PC-3 (cell line): Measurements from ENCODE around the gene ADAMTSL1. TPM values are rescaled to one million over a fixed set of nuclear protein-coding genes. Genes with fewer than 3 reads are reported as not detected.

Source experiments
- ATAC-seq: fragments of 200-7000 bp; cut with Tn5 transposase; 2 replicates; pipeline ENCODE4 v1.9.1; 2020; ENCODE audit warnings: mild to moderate bottlenecking, moderate library complexity
- BruUV-seq: library from RNA; stranded (reverse); fragments of 400-500 nt; replicated peaks from 2 replicates; lab custom pipeline; 2021; lab: Mats Ljungman, UMichigan
- CTCF ChIA-PET: fragments of 300-600 bp; sonication (Branson Sonifier 250); formaldehyde crosslinking; loops from one replicate; lab custom pipeline; 2022; ENCODE audit warnings: antibody characterized with exemption; lab: Charles Lee
- POLR2A ChIA-PET: fragments of 300-600 bp; sonication (Branson Sonifier 250); formaldehyde crosslinking; loops from one replicate; lab custom pipeline; 2022; ENCODE audit warnings: antibody characterized with exemption; ENCODE audit not compliant: unreplicated experiment; lab: Charles Lee
- DNase-seq: peaks from one replicate; pipeline ENCODE4 v3.0.0-alpha.2; 2015
- H2AFZ ChIP-seq: fragments of 300-600 bp; sonication (generic); 2 replicates; pipeline ENCODE4 v1.6.0; 2016; ENCODE audit warnings: antibody characterized with exemption, low read length
- H3F3A ChIP-seq: fragments of 300-600 bp; sonication (generic); one replicate; pipeline ENCODE4 v1.6.0; 2017; ENCODE audit warnings: antibody characterized with exemption, low read length, control low read depth, mild to moderate bottlenecking; ENCODE audit not compliant: unreplicated experiment
- H3K27ac ChIP-seq: fragments of 300-600 bp; sonication (generic); 2 replicates; pipeline ENCODE4 v1.5.1; 2016; ENCODE audit warnings: mild to moderate bottlenecking, low read length
- H3K27me3 ChIP-seq: fragments of 300-600 bp; sonication (generic); 2 replicates; pipeline ENCODE4 v1.6.1; 2016; ENCODE audit warnings: low read length, mixed read lengths
- H3K36me3 ChIP-seq: fragments of 300-600 bp; sonication (generic); 2 replicates; pipeline ENCODE4 v1.6.1; 2016; ENCODE audit warnings: low read depth, mixed run types, low read length, mixed read lengths
- H3K4me1 ChIP-seq: fragments of 300-600 bp; sonication (generic); 2 replicates; pipeline ENCODE4 v1.5.1; 2016; ENCODE audit warnings: low read length; ENCODE audit not compliant: insufficient read depth
- H3K4me2 ChIP-seq: fragments of 300-600 bp; sonication (generic); 2 replicates; pipeline ENCODE4 v1.6.0; 2016; ENCODE audit warnings: low read length
- H3K4me3 ChIP-seq: fragments of 300-600 bp; sonication (generic); 2 replicates; pipeline ENCODE4 v1.5.1; 2016; ENCODE audit warnings: mild to moderate bottlenecking, low read length, mixed read lengths
- H3K79me2 ChIP-seq: fragments of 300-600 bp; sonication (generic); 2 replicates; pipeline ENCODE4 v1.6.1; 2017; ENCODE audit warnings: low read length, mixed read lengths
- H3K9ac ChIP-seq: fragments of 300-600 bp; sonication (generic); 2 replicates; pipeline ENCODE4 v1.6.0; 2016; ENCODE audit warnings: mild to moderate bottlenecking, low read length
- H3K9me2 ChIP-seq: fragments of 300-600 bp; sonication (generic); replicated peaks from 2 replicates; pipeline ENCODE4 v1.6.1; 2016; ENCODE audit warnings: mixed run types, low read length, mixed read lengths
- H3K9me3 ChIP-seq: fragments of 300-600 bp; sonication (generic); 2 replicates; pipeline ENCODE4 v1.6.1; 2016; ENCODE audit warnings: low read length, mixed read lengths
- H4K20me1 ChIP-seq: fragments of 300-600 bp; sonication (generic); 2 replicates; pipeline ENCODE4 v1.6.1; 2016; ENCODE audit warnings: low read length, mixed read lengths
- EZH2 ChIP-seq: fragments of 300-600 bp; sonication (generic); IDR thresholded peaks from one replicate; pipeline ENCODE4 v1.6.1; 2017; ENCODE audit warnings: antibody characterized with exemption, mild to moderate bottlenecking, low read length; ENCODE audit not compliant: unreplicated experiment
- EZH2phosphoT487 ChIP-seq: fragments of 300-600 bp; sonication (generic); IDR thresholded peaks from 2 replicates; pipeline ENCODE4 v1.6.1; 2018; ENCODE audit warnings: mild to moderate bottlenecking, antibody characterized with exemption, low read length, borderline replicate concordance
- intact Hi-C: fragments of 100-400 bp; cut with micrococcal nuclease; formaldehyde crosslinking; loops from 2 replicates; pipeline ENCODE4 v1.9.0; 2023
- total RNA-seq: library from RNA; depleted of rRNA; stranded (reverse); fragments of >200 nt; gene quantifications from 2 replicates; pipeline ENCODE4 v1.2.3, GENCODE V29; 2014
- TF ChIP-seq, protein P1 (sequence below): fragments of 300-600 bp; sonication (generic); conservative IDR thresholded peaks from 2 replicates; pipeline ENCODE4 v1.5.1; 2017; ENCODE audit warnings: antibody characterized with exemption, low read depth, mild to moderate bottlenecking, low read length

Gene ADAMTSL1
- total RNA-seq, 1 experiment from 2014 or later, result 0.26 TPM

DNA sequence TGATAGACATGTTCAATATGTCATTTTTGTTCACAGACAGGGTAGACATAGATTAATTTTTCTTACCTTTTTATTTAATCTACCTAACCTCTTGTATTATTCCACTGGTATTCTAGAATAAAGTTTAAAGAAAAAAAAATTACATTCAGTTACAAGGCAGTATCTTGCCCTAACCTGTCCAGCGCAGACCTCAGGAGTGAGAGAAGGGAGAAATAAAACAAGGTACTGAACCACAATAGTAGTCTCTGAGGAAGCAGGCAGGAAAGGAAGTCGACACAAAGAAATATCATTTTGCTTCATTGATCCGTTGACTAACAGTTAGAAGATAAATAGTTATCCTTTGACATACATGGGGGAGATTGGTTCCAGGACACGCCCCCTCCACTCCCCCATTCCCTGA is 12.5 kb upstream of the ADAMTSL1 start:
- Histone ChIP-seq H3K9ac (no peak overlapping the region), H3K4me1 (peaks cover 52% of the 10 kb centered on the region), H4K20me1 (no peaks in the 10 kb centered on the region), H3F3A (no peaks in the 10 kb centered on the region), H3K36me3 (no peaks in the 10 kb centered on the region), H3K9me2 (no peaks in the 10 kb centered on the region), H3K4me3 (no peak overlapping the region), H3K9me3 (no peaks in the 10 kb centered on the region), H2AFZ (no peak overlapping the region), H3K79me2 (no peaks in the 10 kb centered on the region), H3K27me3 (no peaks in the 10 kb centered on the region), H3K4me2 (no peak overlapping the region), H3K27ac (no peak overlapping the region)
- intact Hi-C loops, result loop anchor here (5.0 kb wide), 1 partner anchor 171 kb away; no protein-coding TSS in a partner anchor
- ChIA-PET POLR2A (no interaction called here), CTCF (no interaction called here)
- DNase-seq, result no peak
- no peak for ATAC-seq
- TF ChIP-seq EZH2 (no peak), EZH2phosphoT487 (no peak)
- BruUV-seq, result no TSS peak

DNA sequence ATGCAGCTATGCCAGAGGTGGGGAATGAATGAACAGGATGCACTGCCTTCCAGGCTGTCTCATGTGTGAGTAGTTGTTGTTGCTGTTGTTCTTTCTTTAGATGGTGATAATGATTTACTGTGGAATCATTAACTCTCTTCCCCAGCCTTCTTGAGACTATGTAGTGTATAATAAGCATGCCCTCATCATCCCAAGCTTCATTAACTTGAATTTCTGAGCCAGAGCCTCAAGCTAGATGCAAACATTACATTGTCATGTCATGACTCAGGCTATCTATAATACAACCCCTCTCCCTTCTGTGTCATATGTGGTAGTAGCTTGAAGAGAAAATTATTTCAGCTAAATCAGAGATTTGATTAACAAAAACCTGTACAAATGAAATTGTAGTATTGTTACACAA is 10.0 kb upstream of the ADAMTSL1 start:
- no peaks in the 10 kb centered on the region for H3K79me2 ChIP-seq
- no peak overlapping the region for H3K4me2 ChIP-seq
- intact Hi-C loops, result loop anchor here (5.0 kb wide), 1 partner anchor 168 kb away; no protein-coding TSS in a partner anchor
- H3K36me3 ChIP-seq, result no peaks in the 10 kb centered on the region
- H2AFZ ChIP-seq, result no peak overlapping the region
- no TSS peak for BruUV-seq
- no peaks in the 10 kb centered on the region for H4K20me1 ChIP-seq
- no peak for TF ChIP-seq EZH2
- no peaks in the 10 kb centered on the region for H3K27me3 ChIP-seq
- CTCF ChIA-PET, result interaction anchor here (0.6 kb wide), 1 partner anchor 209 kb away, joined by 3 read pairs; no protein-coding TSS in a partner anchor
- no peaks in the 10 kb centered on the region for H3K9me3 ChIP-seq
- no peaks in the 10 kb centered on the region for H3K9me2 ChIP-seq
- ATAC-seq, result peak; percentile 29; the same call in 1 of the 2 replicates
- no peak overlapping the region for H3K27ac ChIP-seq
- no peak overlapping the region for H3K9ac ChIP-seq
- H3K4me3 ChIP-seq, result no peak overlapping the region
- DNase-seq, result peak; percentile 61
- peaks cover 29% of the 10 kb centered on the region for H3K4me1 ChIP-seq
- no peaks in the 10 kb centered on the region for H3F3A ChIP-seq
- POLR2A ChIA-PET, result interaction anchor here (0.6 kb wide), 1 partner anchor 262 kb away, joined by 6 read pairs; no protein-coding TSS in a partner anchor

DNA sequence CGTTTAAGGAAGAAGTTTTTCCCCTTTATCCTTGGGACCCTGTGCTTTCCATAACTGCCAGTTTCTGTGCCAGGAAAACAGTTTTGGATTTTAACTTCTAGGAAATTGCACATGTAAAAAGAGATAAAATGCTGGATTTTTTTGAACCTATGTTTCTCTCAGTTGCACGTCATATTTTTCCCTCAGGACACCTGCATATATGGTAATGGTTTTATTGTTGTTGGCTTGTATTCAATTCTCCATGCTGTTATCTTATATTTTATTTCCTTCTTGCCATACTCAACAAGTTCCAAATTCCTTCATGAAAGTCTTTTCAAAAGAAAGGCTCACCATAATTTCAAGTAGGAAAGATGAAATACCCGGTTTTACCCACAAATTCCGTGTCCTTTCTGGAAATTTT is 7.9 kb upstream of the ADAMTSL1 start:
- Histone ChIP-seq H3K4me1 (peaks cover 12% of the 10 kb centered on the region), H3K4me2 (no peak overlapping the region), H3K4me3 (no peak overlapping the region), H3K79me2 (no peaks in the 10 kb centered on the region), H3F3A (no peaks in the 10 kb centered on the region), H3K36me3 (no peaks in the 10 kb centered on the region), H3K27me3 (no peaks in the 10 kb centered on the region), H4K20me1 (no peaks in the 10 kb centered on the region), H3K27ac (no peak overlapping the region), H3K9me3 (no peaks in the 10 kb centered on the region), H3K9me2 (no peaks in the 10 kb centered on the region), H3K9ac (no peak overlapping the region), H2AFZ (no peak overlapping the region)
- no peak for ATAC-seq
- TF ChIP-seq, protein P1, sequence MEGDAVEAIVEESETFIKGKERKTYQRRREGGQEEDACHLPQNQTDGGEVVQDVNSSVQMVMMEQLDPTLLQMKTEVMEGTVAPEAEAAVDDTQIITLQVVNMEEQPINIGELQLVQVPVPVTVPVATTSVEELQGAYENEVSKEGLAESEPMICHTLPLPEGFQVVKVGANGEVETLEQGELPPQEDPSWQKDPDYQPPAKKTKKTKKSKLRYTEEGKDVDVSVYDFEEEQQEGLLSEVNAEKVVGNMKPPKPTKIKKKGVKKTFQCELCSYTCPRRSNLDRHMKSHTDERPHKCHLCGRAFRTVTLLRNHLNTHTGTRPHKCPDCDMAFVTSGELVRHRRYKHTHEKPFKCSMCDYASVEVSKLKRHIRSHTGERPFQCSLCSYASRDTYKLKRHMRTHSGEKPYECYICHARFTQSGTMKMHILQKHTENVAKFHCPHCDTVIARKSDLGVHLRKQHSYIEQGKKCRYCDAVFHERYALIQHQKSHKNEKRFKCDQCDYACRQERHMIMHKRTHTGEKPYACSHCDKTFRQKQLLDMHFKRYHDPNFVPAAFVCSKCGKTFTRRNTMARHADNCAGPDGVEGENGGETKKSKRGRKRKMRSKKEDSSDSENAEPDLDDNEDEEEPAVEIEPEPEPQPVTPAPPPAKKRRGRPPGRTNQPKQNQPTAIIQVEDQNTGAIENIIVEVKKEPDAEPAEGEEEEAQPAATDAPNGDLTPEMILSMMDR, result no peak
- no peak for TF ChIP-seq EZH2phosphoT487
- TF ChIP-seq EZH2, result no peak
- CTCF ChIA-PET, result no interaction called here
- BruUV-seq, result no TSS peak
- intact Hi-C loops, result no loop called here
- POLR2A ChIA-PET, result no interaction called here
- DNase-seq, result no peak
